ENCODE data around the gene GSTT2. TPM values are rescaled to one million over a fixed set of nuclear protein-coding genes. Genes with fewer than 3 reads are reported as not detected.

GSTT2 gene
- total RNA-seq = 0.16 and 2.3 TPM in 2 replicates

GRCh38 chr22:23979557-23980240, at the start of gene GSTT2:
Gene GSTT2, plus strand, starts transcription at chr22:23980134.

GRCh38 chr22:23961084-23961771, 18.7 kb upstream of the GSTT2 start, which contains the start of gene GSTT2B:
Gene GSTT2B, minus strand, starts transcription at chr22:23961195. Its CDS starts 64 bp downstream, at chr22:23961131.

DNA sequence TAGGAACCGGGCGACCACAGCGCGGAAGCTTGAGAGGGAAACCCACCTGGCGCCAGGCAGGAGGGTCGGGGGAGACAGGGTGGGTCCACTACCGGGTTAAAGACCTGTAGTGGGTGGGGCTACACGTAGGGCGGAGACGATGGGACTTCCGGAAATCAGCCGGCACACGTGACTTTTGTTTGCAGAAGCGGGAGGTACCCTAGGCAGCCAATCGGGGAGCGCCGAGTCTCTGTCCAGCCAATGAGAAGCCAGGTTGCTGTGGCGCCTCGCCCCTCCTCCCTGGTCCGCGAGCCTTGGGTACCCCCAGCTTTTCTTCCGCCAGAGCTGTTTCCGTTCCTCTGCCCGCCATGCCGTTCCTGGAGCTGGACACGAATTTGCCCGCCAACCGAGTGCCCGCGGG, 13.4 kb upstream of the GSTT2 start, which contains the start of gene DDTL:
Gene DDTL, plus strand, starts transcription at position 321 of the 400 bp plus-strand sequence. Its CDS starts 27 bp downstream, at position 348.

DNA sequence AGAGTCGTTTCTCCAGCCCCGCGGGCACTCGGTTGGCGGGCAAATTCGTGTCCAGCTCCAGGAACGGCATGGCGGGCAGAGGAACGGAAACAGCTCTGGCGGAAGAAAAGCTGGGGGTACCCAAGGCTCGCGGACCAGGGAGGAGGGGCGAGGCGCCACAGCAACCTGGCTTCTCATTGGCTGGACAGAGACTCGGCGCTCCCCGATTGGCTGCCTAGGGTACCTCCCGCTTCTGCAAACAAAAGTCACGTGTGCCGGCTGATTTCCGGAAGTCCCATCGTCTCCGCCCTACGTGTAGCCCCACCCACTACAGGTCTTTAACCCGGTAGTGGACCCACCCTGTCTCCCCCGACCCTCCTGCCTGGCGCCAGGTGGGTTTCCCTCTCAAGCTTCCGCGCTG, 5.6 kb upstream of the GSTT2 start, which contains the start of gene DDT:
Gene DDT, minus strand, starts transcription at position 97 of the 400 bp plus-strand sequence. Its CDS starts 27 bp downstream, at position 70.

GRCh38 chr22:24005201-24005600, 25.3 kb downstream of the GSTT2 start, which contains the start of gene GSTT4:
Gene GSTT4, minus strand, starts transcription at chr22:24005453. Its CDS starts 97 bp downstream, at chr22:24005356.

Other genes starting within 250 kb of the GSTT2 start
- gene ZNF70, start 229.0 kb upstream of the GSTT2 start, total RNA-seq = 6.8 and 10.4 TPM in 2 replicates
- not detected in 2 replicates for gene VPREB3, start 225.7 kb upstream of the GSTT2 start, total RNA-seq
- 1.8 and 2.2 TPM in 2 replicates for gene C22orf15, start 217.1 kb upstream of the GSTT2 start, total RNA-seq
- 2.6 and 4.3 TPM in 2 replicates for gene CHCHD10, start 212.2 kb upstream of the GSTT2 start, total RNA-seq
- gene MMP11, start 207.3 kb upstream of the GSTT2 start, total RNA-seq = 15.6 and 16.9 TPM in 2 replicates
- gene SMARCB1, start 193.2 kb upstream of the GSTT2 start, total RNA-seq = 59.9 and 73.2 TPM in 2 replicates
- gene DERL3, start 141.1 kb upstream of the GSTT2 start, total RNA-seq = 0.16 and 0.36 TPM in 2 replicates
- gene SLC2A11, start 122.3 kb upstream of the GSTT2 start, total RNA-seq = 9.2 and 12.7 TPM in 2 replicates
- 121 and 141 TPM in 2 replicates for gene MIF, start 85.8 kb upstream of the GSTT2 start, total RNA-seq
- gene GSTT2B, start 18.9 kb upstream of the GSTT2 start, total RNA-seq = 0.16 and 3.3 TPM in 2 replicates
- 0.61 TPM in 1 of 2 replicates, not detected in the other for gene DDTL, start 13.2 kb upstream of the GSTT2 start, total RNA-seq
- 48.4 and 59.9 TPM in 2 replicates for gene DDT, start 5.7 kb upstream of the GSTT2 start, total RNA-seq
- gene GSTT4, start 25.3 kb downstream of the GSTT2 start, total RNA-seq = not detected in 2 replicates
- 55.3 and 57.0 TPM in 2 replicates for gene CABIN1, start 31.2 kb downstream of the GSTT2 start, total RNA-seq
- gene SUSD2, start 201.4 kb downstream of the GSTT2 start, total RNA-seq = 3.4 and 12.4 TPM in 2 replicates

Measured in hair follicle dermal papilla cell (primary cell).